Liver (tissue), 9 donors: ENCODE data around the gene MOB3B. TPM values are rescaled to one million over a fixed set of nuclear protein-coding genes. Genes with fewer than 3 reads are reported as not detected.

Experiments
- DNase-seq: peaks from one replicate; pipeline ENCODE4 v3.0.0-alpha.2; 2017; ENCODE audit warnings: low spot score
- H3K27ac ChIP-seq, 2 donors: one replicate each; pipeline ENCODE4 v1.7.0; 2013; ENCODE audit warnings: inconsistent platforms in 2 of 2, low read length in 2 of 2, control low read depth in 1 of 2, low read depth in 1 of 2, mild to moderate bottlenecking in 1 of 2
- H3K27me3 ChIP-seq, 4 donors: one replicate each; pipeline versions ENCODE4 v1.6.1 to v1.7.0; 2013; ENCODE audit warnings: low read length in 3 of 4, inconsistent platforms in 1 of 4, mild to moderate bottlenecking in 1 of 4, moderate library complexity in 1 of 4; ENCODE audit not compliant: control insufficient read depth in 4 of 4, insufficient read depth in 4 of 4
- H3K36me3 ChIP-seq, 4 donors: one replicate each; pipeline versions ENCODE4 v1.6.1 to v1.7.0; 2013; ENCODE audit warnings: low read length in 3 of 4, mild to moderate bottlenecking in 3 of 4, low read depth in 1 of 4, moderate library complexity in 1 of 4; ENCODE audit not compliant: control insufficient read depth in 4 of 4, insufficient read depth in 3 of 4
- H3K4me1 ChIP-seq, 4 donors: one replicate each; pipeline versions ENCODE4 v1.6.1 to v1.7.0; 2013; ENCODE audit warnings: low read length in 3 of 4, mild to moderate bottlenecking in 3 of 4, moderate library complexity in 1 of 4; ENCODE audit not compliant: control insufficient read depth in 4 of 4, insufficient read depth in 4 of 4
- H3K4me3 ChIP-seq, 3 donors: one replicate each; pipeline versions ENCODE4 v1.6.1 to v1.7.0; 2013; ENCODE audit warnings: low read length in 3 of 3, control low read depth in 1 of 3, low read depth in 1 of 3, mild to moderate bottlenecking in 1 of 3
- H3K9ac ChIP-seq, 2 donors: one replicate each; pipeline ENCODE4 v1.7.0; 2013; ENCODE audit warnings: low read length in 2 of 2, mild to moderate bottlenecking in 2 of 2, moderate library complexity in 2 of 2, control low read depth in 1 of 2, low read depth in 1 of 2
- H3K9me3 ChIP-seq, 4 donors: one replicate each; pipeline versions ENCODE4 v1.6.1 to v1.7.0; 2013; ENCODE audit warnings: low read length in 3 of 4; ENCODE audit not compliant: control insufficient read depth in 4 of 4
- EGR1 ChIP-seq, 2 donors: IDR thresholded peaks; 2 replicates each; pipeline ENCODE4 v1.6.1; 2016 to 2018; ENCODE audit warnings: antibody characterized with exemption in 2 of 2, low read depth in 2 of 2
- FOXA1 ChIP-seq: IDR thresholded peaks from 2 replicates; pipeline ENCODE4 v1.6.1; 2016; ENCODE audit warnings: antibody characterized with exemption
- FOXA2 ChIP-seq: IDR thresholded peaks from 2 replicates; pipeline ENCODE4 v1.6.1; 2016; ENCODE audit warnings: antibody characterized with exemption
- HNF4A ChIP-seq, 2 donors: conservative IDR thresholded peaks; 2 replicates each; pipeline ENCODE4 v1.6.1; 2016; ENCODE audit warnings: antibody characterized with exemption in 2 of 2, mild to moderate bottlenecking in 2 of 2
- HNF4G ChIP-seq: IDR thresholded peaks from 2 replicates; pipeline ENCODE4 v1.6.1; 2016; ENCODE audit warnings: antibody characterized with exemption
- JUND ChIP-seq, 2 donors: IDR thresholded peaks; 2 replicates each; pipeline ENCODE4 v1.6.1; 2016; ENCODE audit warnings: antibody characterized with exemption in 2 of 2
- NR2F2 ChIP-seq: IDR thresholded peaks from 2 replicates; pipeline ENCODE4 v1.6.1; 2016; ENCODE audit warnings: antibody characterized with exemption
- RAD21 ChIP-seq, 2 donors: IDR thresholded peaks; 2 replicates each; pipeline ENCODE4 v1.6.1; 2016; ENCODE audit warnings: antibody characterized with exemption in 2 of 2, mild to moderate bottlenecking in 2 of 2
- RXRA ChIP-seq, 2 donors: IDR thresholded peaks; 2 replicates each; pipeline ENCODE4 v1.6.1; 2017 to 2018; ENCODE audit warnings: antibody characterized with exemption in 2 of 2, mild to moderate bottlenecking in 1 of 2
- SP1 ChIP-seq: IDR thresholded peaks from 2 replicates; pipeline ENCODE4 v1.6.1; 2018; ENCODE audit warnings: antibody characterized with exemption, mild to moderate bottlenecking
- TAF1 ChIP-seq: conservative IDR thresholded peaks from 2 replicates; pipeline ENCODE4 v1.6.1; 2016; ENCODE audit warnings: antibody characterized with exemption, mild to moderate bottlenecking
- YY1 ChIP-seq: IDR thresholded peaks from 2 replicates; pipeline ENCODE4 v1.6.1; 2016; ENCODE audit warnings: antibody characterized with exemption, mild to moderate bottlenecking
- WGBS: extraction: QIAGEN DNeasy Blood & Tissue Kit; methylation state at CpG from one replicate; pipeline ENCODE4 v1.1.7; 2013; 5-methylcytosine and 5-hydroxymethylcytosine counted together
- polyA plus RNA-seq, 2 donors: library from polyadenylated mRNA; stranded (reverse) in 1 of 2; unstranded in 1 of 2; fragments of 200-250 nt in 1 of 2; fragments of >200 nt in 1 of 2; fragmentation: Nextera tagmentation in 1 of 2; extraction: Ambion mirVana in 1 of 2; gene quantifications; one replicate each; pipeline versions ENCODE4 v1.2.1 to v1.2.3, GENCODE V29; 2013 to 2015
- total RNA-seq, 2 donors: library from RNA; depleted of rRNA; stranded (reverse); fragments of >200 nt; gene quantifications; one replicate each; pipeline ENCODE4 v1.2.3, GENCODE V29; 2014
- TF ChIP-seq, protein P1 (sequence below): IDR thresholded peaks from 2 replicates; pipeline ENCODE4 v1.6.1; 2016; ENCODE audit warnings: antibody characterized with exemption, mild to moderate bottlenecking
- TF ChIP-seq, protein P2 (sequence below): IDR thresholded peaks from 2 replicates; pipeline ENCODE4 v1.6.1; 2016; ENCODE audit warnings: antibody characterized with exemption
- TF ChIP-seq, protein P3 (sequence below): IDR thresholded peaks from 2 replicates; pipeline ENCODE4 v1.6.1; 2016; ENCODE audit warnings: antibody characterized with exemption
- TF ChIP-seq, protein P4 (sequence below): IDR thresholded peaks from 2 replicates; pipeline ENCODE4 v1.6.1; 2016; ENCODE audit warnings: antibody characterized with exemption
- donor health status: healthy.
- donor health status: healthy.
- donor health status: healthy.
- donor health status: healthy.
- donor health status: healthy.

MOB3B gene
- total and polyA plus RNA-seq, 4 donors = 0.36 to 1.1 (median 0.76) TPM

DNA sequence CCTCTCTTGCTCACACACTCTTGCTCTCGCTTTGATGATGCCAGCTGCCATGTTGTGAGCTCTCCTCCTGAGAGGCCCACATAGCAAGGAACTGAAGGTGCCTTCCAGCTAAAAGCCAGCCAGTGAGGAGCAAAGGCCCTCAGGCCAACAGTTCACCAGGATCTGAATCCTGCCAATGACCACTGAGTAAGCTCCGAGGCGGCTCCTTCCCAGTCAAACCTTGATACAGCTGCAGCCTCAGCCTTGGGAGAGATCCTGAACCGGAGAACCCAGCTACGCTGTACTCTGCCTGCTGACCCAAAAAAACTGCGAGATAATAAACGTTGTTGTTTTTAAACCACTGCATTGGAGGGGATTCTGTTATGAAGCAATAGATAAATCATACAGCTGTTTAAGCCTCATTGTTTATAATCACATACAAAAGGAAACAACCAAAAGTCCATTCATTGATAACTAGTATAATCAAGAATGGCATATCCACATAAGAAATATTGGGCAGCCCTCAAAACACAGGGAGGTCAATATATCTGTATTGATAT is 54.5 kb downstream of the MOB3B start (continued):
- TF ChIP-seq, protein P1, sequence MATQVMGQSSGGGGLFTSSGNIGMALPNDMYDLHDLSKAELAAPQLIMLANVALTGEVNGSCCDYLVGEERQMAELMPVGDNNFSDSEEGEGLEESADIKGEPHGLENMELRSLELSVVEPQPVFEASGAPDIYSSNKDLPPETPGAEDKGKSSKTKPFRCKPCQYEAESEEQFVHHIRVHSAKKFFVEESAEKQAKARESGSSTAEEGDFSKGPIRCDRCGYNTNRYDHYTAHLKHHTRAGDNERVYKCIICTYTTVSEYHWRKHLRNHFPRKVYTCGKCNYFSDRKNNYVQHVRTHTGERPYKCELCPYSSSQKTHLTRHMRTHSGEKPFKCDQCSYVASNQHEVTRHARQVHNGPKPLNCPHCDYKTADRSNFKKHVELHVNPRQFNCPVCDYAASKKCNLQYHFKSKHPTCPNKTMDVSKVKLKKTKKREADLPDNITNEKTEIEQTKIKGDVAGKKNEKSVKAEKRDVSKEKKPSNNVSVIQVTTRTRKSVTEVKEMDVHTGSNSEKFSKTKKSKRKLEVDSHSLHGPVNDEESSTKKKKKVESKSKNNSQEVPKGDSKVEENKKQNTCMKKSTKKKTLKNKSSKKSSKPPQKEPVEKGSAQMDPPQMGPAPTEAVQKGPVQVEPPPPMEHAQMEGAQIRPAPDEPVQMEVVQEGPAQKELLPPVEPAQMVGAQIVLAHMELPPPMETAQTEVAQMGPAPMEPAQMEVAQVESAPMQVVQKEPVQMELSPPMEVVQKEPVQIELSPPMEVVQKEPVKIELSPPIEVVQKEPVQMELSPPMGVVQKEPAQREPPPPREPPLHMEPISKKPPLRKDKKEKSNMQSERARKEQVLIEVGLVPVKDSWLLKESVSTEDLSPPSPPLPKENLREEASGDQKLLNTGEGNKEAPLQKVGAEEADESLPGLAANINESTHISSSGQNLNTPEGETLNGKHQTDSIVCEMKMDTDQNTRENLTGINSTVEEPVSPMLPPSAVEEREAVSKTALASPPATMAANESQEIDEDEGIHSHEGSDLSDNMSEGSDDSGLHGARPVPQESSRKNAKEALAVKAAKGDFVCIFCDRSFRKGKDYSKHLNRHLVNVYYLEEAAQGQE = no peak
- TF ChIP-seq RAD21 (IDR thresholded peaks at IDR 0.05) (no peak), EGR1 (IDR thresholded peaks at IDR 0.05; ENCODE audit: low read depth in 2 of 2) (no peak), FOXA2 (no peak)

DNA sequence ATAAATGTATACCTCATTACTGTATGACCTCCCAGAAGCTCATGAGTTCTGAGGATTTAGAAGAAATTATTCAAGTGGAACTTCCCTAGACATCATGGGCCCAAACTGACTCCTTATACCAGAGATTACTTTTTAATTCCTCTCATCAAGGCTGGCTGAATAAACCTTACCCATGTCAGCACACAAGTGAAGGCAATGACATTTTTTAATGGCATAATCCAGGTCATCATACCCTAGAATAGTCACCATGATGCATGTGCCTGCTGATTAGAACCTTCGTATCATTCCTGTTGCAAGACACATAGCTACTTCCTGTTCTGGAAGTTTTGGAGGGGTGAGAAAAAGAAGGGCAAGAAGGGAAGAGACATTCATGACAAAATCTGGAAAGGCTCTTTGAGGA is 55.3 kb downstream of the MOB3B start:
- no peak for DNase-seq
- no peak overlapping the region for H3K9ac ChIP-seq
- no peaks in the 10 kb centered on the region for H3K4me1 ChIP-seq
- H3K9me3 ChIP-seq = no peaks in the 10 kb centered on the region
- H3K4me3 ChIP-seq = no peak overlapping the region
- 80% methylated on average over 1 of the region's 1 CpG for WGBS
- H3K36me3 ChIP-seq = no peaks in the 10 kb centered on the region
- H3K27me3 ChIP-seq = no peaks in the 10 kb centered on the region
- H3K27ac ChIP-seq = no peak overlapping the region
- no peak for TF ChIP-seq JUND (IDR thresholded peaks at IDR 0.05)
- no peak for TF ChIP-seq RAD21 (IDR thresholded peaks at IDR 0.05)
- TF ChIP-seq FOXA1 = no peak
- TF ChIP-seq HNF4G = no peak
- TF ChIP-seq EGR1 (IDR thresholded peaks at IDR 0.05; ENCODE audit: low read depth in 2 of 2) = no peak
- TF ChIP-seq, protein P2, sequence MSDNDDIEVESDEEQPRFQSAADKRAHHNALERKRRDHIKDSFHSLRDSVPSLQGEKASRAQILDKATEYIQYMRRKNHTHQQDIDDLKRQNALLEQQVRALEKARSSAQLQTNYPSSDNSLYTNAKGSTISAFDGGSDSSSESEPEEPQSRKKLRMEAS = no peak
- TF ChIP-seq HNF4A (conservative IDR thresholded peaks at IDR 0.05) = no peak
- no peak for TF ChIP-seq SP1
- no peak for TF ChIP-seq TAF1
- no peak for TF ChIP-seq RXRA (IDR thresholded peaks at IDR 0.05)
- TF ChIP-seq, protein P3, sequence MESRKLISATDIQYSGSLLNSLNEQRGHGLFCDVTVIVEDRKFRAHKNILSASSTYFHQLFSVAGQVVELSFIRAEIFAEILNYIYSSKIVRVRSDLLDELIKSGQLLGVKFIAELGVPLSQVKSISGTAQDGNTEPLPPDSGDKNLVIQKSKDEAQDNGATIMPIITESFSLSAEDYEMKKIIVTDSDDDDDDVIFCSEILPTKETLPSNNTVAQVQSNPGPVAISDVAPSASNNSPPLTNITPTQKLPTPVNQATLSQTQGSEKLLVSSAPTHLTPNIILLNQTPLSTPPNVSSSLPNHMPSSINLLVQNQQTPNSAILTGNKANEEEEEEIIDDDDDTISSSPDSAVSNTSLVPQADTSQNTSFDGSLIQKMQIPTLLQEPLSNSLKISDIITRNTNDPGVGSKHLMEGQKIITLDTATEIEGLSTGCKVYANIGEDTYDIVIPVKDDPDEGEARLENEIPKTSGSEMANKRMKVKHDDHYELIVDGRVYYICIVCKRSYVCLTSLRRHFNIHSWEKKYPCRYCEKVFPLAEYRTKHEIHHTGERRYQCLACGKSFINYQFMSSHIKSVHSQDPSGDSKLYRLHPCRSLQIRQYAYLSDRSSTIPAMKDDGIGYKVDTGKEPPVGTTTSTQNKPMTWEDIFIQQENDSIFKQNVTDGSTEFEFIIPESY = no peak
- no peak for TF ChIP-seq NR2F2
- TF ChIP-seq YY1 = no peak
- TF ChIP-seq, protein P4, sequence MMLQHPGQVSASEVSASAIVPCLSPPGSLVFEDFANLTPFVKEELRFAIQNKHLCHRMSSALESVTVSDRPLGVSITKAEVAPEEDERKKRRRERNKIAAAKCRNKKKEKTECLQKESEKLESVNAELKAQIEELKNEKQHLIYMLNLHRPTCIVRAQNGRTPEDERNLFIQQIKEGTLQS = no peak

DNA sequence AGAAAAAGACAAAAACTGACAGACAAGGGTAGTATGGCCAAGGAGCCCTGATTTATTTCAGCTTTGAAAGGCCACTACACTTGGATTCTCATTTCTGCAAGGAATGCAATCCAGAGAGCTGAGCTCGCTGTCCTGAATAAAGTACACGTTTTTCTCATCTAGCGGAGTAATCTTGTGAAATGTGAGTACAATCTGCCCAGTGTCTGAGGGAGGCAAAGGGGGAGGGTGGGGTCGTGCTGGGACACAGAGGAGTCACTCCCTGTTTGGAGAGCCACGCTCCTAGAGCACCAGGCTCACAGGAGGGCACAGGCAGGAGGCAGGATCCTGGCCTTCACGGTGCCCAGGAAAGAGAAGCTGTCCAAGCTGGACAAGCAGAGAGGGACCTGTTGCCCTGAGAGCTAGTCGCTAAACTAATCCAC is 56.5 kb downstream of the MOB3B start:
- Histone ChIP-seq H3K9ac (no peak overlapping the region), H3K27me3 (no peaks in the 10 kb centered on the region), H3K27ac (no peak overlapping the region), H3K4me1 (no peaks in the 10 kb centered on the region), H3K4me3 (no peak overlapping the region), H3K36me3 (no peaks in the 10 kb centered on the region), H3K9me3 (no peaks in the 10 kb centered on the region)
- 59% methylated on average over 7 of the region's 7 CpGs for WGBS
- DNase-seq = no peak
- TF ChIP-seq FOXA1 (no peak), HNF4A (conservative IDR thresholded peaks at IDR 0.05) (no peak), SP1 (no peak), JUND (IDR thresholded peaks at IDR 0.05) (no peak)
- TF ChIP-seq, protein P4 = no peak
- TF ChIP-seq, protein P2 = no peak
